ENCODE data around the gene DSG3.

- TF ChIP-seq CTCF (IDR thresholded peaks at IDR 0.05; ENCODE audit: low read depth, low read length) (no peak), EZH2phosphoT487 (IDR thresholded peaks at IDR 0.05; ENCODE audit: low read depth) (no peak)
Observed at GRCh38 chr18:31402026-31402373, 45.5 kb upstream of the DSG3 start.

All from OCI-LY3 (cell line).